Subcutaneous abdominal adipose tissue (tissue), 5 donors: ENCODE measurements around the gene MAP2.
"Not testable (repeated sequence)": the region's sequence is repeated elsewhere in the genome, so short reads cannot be mapped to it uniquely, and the experiment has no call there.

Experiments used
- H3K27ac ChIP-seq: one replicate; pipeline ENCODE4 v1.7.0; 2013; ENCODE audit warnings: low read depth, mild to moderate bottlenecking, inconsistent platforms, low read length, moderate library complexity
- H3K27me3 ChIP-seq, 5 donors: one replicate each; pipeline ENCODE4 v1.7.0; 2013; ENCODE audit warnings: low read length in 5 of 5, inconsistent platforms in 1 of 5; ENCODE audit not compliant: control insufficient read depth in 5 of 5, insufficient read depth in 4 of 5
- H3K36me3 ChIP-seq, 5 donors: one replicate each; pipeline ENCODE4 v1.7.0; 2013; ENCODE audit warnings: low read length in 5 of 5; ENCODE audit not compliant: control insufficient read depth in 5 of 5, insufficient read depth in 5 of 5
- H3K4me1 ChIP-seq, 5 donors: one replicate each; pipeline ENCODE4 v1.7.0; 2013; ENCODE audit warnings: low read length in 5 of 5, mild to moderate bottlenecking in 3 of 5, moderate library complexity in 1 of 5; ENCODE audit not compliant: control insufficient read depth in 5 of 5, insufficient read depth in 5 of 5
- H3K4me3 ChIP-seq, 5 donors: one replicate each; pipeline ENCODE4 v1.7.0; 2013; ENCODE audit warnings: low read length in 5 of 5, low read depth in 1 of 5
- H3K9ac ChIP-seq, 5 donors: one replicate each; pipeline ENCODE4 v1.7.0; 2013; ENCODE audit warnings: low read length in 5 of 5, mild to moderate bottlenecking in 4 of 5, moderate library complexity in 3 of 5
- H3K9me3 ChIP-seq, 5 donors: one replicate each; pipeline ENCODE4 v1.7.0; 2013; ENCODE audit warnings: low read length in 5 of 5; ENCODE audit not compliant: control insufficient read depth in 5 of 5
- donor health status: healthy.
- donor health status: healthy.
- donor health status: healthy.
- donor health status: healthy.
- donor health status: healthy.

Gene MAP2

GRCh38 chr2:209596262-209596661 is 172.4 kb downstream of the MAP2 start:
- Histone ChIP-seq H3K4me1 (no peaks in the 10 kb centered on the region), H3K27me3 (no peaks in the 10 kb centered on the region)

GRCh38 chr2:209598227-209598626 is 174.4 kb downstream of the MAP2 start:
- not testable (repeated sequence) for H3K27me3 ChIP-seq, H3K27ac ChIP-seq, H3K4me3 ChIP-seq, H3K36me3 ChIP-seq, H3K9me3 ChIP-seq, H3K9ac ChIP-seq, H3K4me1 ChIP-seq

More at GRCh38 chr2:209596262-209596661, 172.4 kb downstream of the MAP2 start:
- Histone ChIP-seq H3K4me3 (no peak overlapping the region), H3K9me3 (peaks cover 0 to 2% (median 0%) of the 10 kb centered on the region in 5 donors), H3K27ac (no peak overlapping the region), H3K36me3 (no peaks in the 10 kb centered on the region), H3K9ac (no peak overlapping the region)

GRCh38 chr2:209600341-209601171 is 176.7 kb downstream of the MAP2 start:
- H3K36me3 ChIP-seq: no peaks in the 10 kb centered on the region
- H3K27me3 ChIP-seq: no peaks in the 10 kb centered on the region
- H3K9ac ChIP-seq: no peak overlapping the region
- no peaks in the 10 kb centered on the region for H3K4me1 ChIP-seq
- H3K4me3 ChIP-seq: no peak overlapping the region
- peaks cover 0 to 2% (median 0%) of the 10 kb centered on the region in 5 donors for H3K9me3 ChIP-seq
- no peak overlapping the region for H3K27ac ChIP-seq

GRCh38 chr2:209601497-209601896 is 177.7 kb downstream of the MAP2 start:
- H3K27ac ChIP-seq: no peak overlapping the region
- peaks cover 0 to 2% (median 0%) of the 10 kb centered on the region in 5 donors for H3K9me3 ChIP-seq

GRCh38 chr2:209602259-209602658 is 178.4 kb downstream of the MAP2 start:
- Histone ChIP-seq H3K4me1 (no peaks in the 10 kb centered on the region), H3K4me3 (no peak overlapping the region), H3K36me3 (no peaks in the 10 kb centered on the region), H3K9ac (no peak overlapping the region), H3K27ac (no peak overlapping the region), H3K27me3 (no peaks in the 10 kb centered on the region), H3K9me3 (peaks cover 0 to 2% (median 0%) of the 10 kb centered on the region in 5 donors)

More at GRCh38 chr2:209601497-209601896, 177.7 kb downstream of the MAP2 start:
- H3K36me3 ChIP-seq: no peaks in the 10 kb centered on the region
- H3K27me3 ChIP-seq: no peaks in the 10 kb centered on the region
- H3K9ac ChIP-seq: no peak overlapping the region
- no peaks in the 10 kb centered on the region for H3K4me1 ChIP-seq
- no peak overlapping the region for H3K4me3 ChIP-seq

GRCh38 chr2:209609531-209609930 is 185.7 kb downstream of the MAP2 start:
- Histone ChIP-seq H3K9ac (no peak overlapping the region), H3K4me3 (no peak overlapping the region), H3K27ac (no peak overlapping the region), H3K27me3 (no peaks in the 10 kb centered on the region), H3K36me3 (no peaks in the 10 kb centered on the region), H3K9me3 (no peaks in the 10 kb centered on the region), H3K4me1 (no peaks in the 10 kb centered on the region)

GRCh38 chr2:209610631-209611030 is 186.8 kb downstream of the MAP2 start:
- Histone ChIP-seq H3K36me3 (no peaks in the 10 kb centered on the region), H3K9me3 (peaks cover 0 to 1% (median 0%) of the 10 kb centered on the region in 5 donors), H3K27me3 (no peaks in the 10 kb centered on the region), H3K4me3 (no peak overlapping the region), H3K9ac (no peak overlapping the region), H3K4me1 (no peaks in the 10 kb centered on the region), H3K27ac (no peak overlapping the region)

GRCh38 chr2:209613649-209614305 is 189.9 kb downstream of the MAP2 start:
- Histone ChIP-seq H3K27me3 (no peaks in the 10 kb centered on the region), H3K36me3 (no peaks in the 10 kb centered on the region), H3K9ac (no peak overlapping the region), H3K27ac (no peak overlapping the region), H3K9me3 (peaks cover 0 to 7% (median 4%) of the 10 kb centered on the region in 5 donors), H3K4me1 (no peaks in the 10 kb centered on the region), H3K4me3 (no peak overlapping the region)

GRCh38 chr2:209614690-209615369 is 191.0 kb downstream of the MAP2 start:
- Histone ChIP-seq H3K36me3 (no peaks in the 10 kb centered on the region), H3K27me3 (no peaks in the 10 kb centered on the region), H3K4me1 (no peaks in the 10 kb centered on the region), H3K27ac (no peak overlapping the region), H3K9me3 (peaks cover 0 to 7% (median 4%) of the 10 kb centered on the region in 5 donors), H3K4me3 (no peak overlapping the region), H3K9ac (no peak overlapping the region)

GRCh38 chr2:209619782-209620181 is 195.9 kb downstream of the MAP2 start:
- Histone ChIP-seq H3K9ac (no peak overlapping the region), H3K4me1 (no peaks in the 10 kb centered on the region), H3K27ac (no peak overlapping the region), H3K9me3 (peaks cover 0 to 7% (median 4%) of the 10 kb centered on the region in 5 donors), H3K36me3 (no peaks in the 10 kb centered on the region), H3K27me3 (no peaks in the 10 kb centered on the region), H3K4me3 (no peak overlapping the region)
